ENCODE data around the gene ZC3H14.

ZC3H14 gene

DNA sequence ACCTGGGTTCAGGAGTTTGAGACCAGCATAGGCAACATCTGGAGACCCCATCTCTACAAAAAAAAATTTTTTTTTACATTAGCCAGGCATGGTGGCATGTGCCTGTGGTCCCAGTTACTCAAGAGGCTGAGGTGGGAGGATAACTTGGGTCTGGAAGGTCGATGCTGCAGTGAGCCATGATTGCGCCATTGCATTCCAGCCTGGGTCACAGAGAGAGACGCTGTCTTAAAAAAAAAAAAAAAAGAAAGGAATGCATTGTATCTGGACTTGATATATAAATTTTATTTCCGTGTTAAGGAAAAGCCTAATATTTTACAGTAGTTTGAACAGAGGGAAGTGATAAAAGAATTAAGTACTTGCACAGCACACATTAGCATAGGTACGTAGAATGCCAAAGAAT is 97.2 kb downstream of the ZC3H14 start:
- no peak for TF ChIP-seq REST (IDR thresholded peaks at IDR 0.05; ENCODE audit: insufficient read depth in 1 of 2, low read depth in 2 of 2, low read length in 2 of 2)
- no peak for TF ChIP-seq SIN3A (IDR thresholded peaks at IDR 0.05; ENCODE audit: borderline replicate concordance, insufficient read depth, low read length)
- no peak for TF ChIP-seq TAF1 (IDR thresholded peaks at IDR 0.05; ENCODE audit: borderline replicate concordance, insufficient read depth, low read length)
- TF ChIP-seq FOXP2 (optimal IDR thresholded peaks at IDR 0.05; ENCODE audit: borderline replicate concordance, extremely low read depth, extremely low read length, insufficient read depth): no peak
- no peak for TF ChIP-seq POLR2AphosphoS5 (IDR thresholded peaks at IDR 0.05; ENCODE audit: low read depth, low read length)

DNA sequence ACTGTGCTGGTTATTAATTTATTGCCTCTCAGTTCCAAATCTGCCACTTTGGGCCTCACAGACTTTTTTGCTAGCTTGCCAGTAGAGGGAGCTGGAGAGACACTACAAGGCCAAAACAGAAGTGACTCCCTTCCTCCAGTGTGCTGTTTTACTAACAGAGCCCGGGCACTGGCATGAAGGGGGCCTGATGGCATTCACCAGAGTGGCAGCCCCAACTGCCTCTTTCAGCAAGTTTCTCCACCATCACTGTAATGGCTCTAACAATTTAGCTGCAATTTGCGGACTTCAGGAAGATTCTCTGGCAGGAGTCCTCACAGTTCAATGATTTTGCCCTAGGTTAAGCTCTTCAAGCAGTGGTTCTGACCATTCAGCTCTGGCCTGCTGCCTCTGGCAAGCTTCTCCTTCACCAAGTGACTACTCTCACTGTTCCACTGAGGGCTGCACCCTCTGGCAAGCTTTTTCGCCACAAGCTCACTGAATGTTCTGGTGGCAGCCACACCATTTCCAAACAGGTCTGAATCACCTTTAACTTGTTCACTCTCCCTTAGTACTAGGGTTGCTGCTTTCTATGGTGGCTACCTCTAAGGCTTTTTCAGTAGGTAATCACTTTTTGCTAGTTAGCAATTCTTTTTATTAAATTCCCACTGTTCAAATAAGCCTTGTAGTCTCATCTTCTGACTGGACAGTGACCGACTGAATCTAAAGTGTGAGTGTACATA is 104.9 kb downstream of the ZC3H14 start:
- no peak for TF ChIP-seq REST (IDR thresholded peaks at IDR 0.05; ENCODE audit: insufficient read depth in 1 of 2, low read depth in 2 of 2, low read length in 2 of 2)
- TF ChIP-seq SIN3A (IDR thresholded peaks at IDR 0.05; ENCODE audit: borderline replicate concordance, insufficient read depth, low read length): no peak
- TF ChIP-seq FOXP2 (optimal IDR thresholded peaks at IDR 0.05; ENCODE audit: borderline replicate concordance, extremely low read depth, extremely low read length, insufficient read depth): no peak
- TF ChIP-seq POLR2AphosphoS5 (IDR thresholded peaks at IDR 0.05; ENCODE audit: low read depth, low read length): no peak

DNA sequence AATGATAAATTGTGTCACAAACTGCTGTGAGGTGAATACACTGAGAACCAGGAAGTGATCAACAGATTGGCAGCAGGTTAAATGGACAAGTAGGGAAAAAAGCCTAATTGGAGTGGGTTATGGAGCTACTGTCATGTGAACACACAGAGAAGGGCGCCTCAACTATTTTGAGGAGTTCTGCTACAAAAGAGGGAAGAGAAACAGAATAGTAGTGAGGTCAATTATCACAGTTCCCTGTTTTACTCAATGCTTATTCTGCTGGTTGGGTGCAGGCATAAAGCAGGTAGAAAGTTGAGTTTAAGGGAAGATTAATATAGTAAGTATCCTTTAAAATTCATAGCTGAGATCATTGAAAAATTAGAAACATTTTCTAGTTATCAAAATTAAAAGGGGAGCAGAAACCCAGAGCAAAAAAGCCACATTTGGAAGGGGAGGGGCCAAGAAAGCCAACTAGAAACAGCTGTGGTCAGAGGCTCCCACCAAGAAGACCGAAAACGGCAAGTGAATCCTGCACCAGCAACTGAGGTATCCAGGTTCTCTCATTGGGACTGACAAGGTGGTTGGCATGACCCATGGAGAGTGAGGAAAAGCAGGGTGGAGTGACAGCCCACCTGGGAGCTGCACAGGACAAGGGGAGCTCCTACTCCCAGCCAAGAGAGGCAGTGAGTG is 105.7 kb downstream of the ZC3H14 start:
- TF ChIP-seq REST (IDR thresholded peaks at IDR 0.05; ENCODE audit: insufficient read depth in 1 of 2, low read depth in 2 of 2, low read length in 2 of 2): no peak
- no peak for TF ChIP-seq FOXP2 (optimal IDR thresholded peaks at IDR 0.05; ENCODE audit: borderline replicate concordance, extremely low read depth, extremely low read length, insufficient read depth)
- no peak for TF ChIP-seq SIN3A (IDR thresholded peaks at IDR 0.05; ENCODE audit: borderline replicate concordance, insufficient read depth, low read length)
- TF ChIP-seq POLR2AphosphoS5 (IDR thresholded peaks at IDR 0.05; ENCODE audit: low read depth, low read length): no peak
- TF ChIP-seq TAF1 (IDR thresholded peaks at IDR 0.05; ENCODE audit: borderline replicate concordance, insufficient read depth, low read length): no peak

DNA sequence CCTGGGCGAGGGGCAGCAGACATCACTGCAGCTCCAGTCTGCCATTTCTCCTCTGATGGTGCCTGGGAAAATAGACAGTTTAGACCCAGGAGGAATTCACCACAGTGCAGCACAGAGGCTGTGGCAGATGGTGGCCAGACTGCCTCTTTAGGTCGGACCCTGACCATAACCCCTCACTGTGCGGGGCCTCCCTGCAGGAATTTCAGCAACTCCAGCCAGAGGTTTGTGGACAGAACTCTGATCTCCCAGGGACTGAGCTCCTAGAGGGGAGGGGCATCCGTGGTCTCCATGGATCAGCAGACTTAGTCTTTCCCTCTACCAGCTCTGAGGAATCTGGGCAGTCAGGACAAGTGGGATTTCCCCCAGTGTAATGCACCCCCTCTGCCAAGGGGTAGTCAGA is 106.5 kb downstream of the ZC3H14 start:
- TF ChIP-seq SIN3A (IDR thresholded peaks at IDR 0.05; ENCODE audit: borderline replicate concordance, insufficient read depth, low read length) (no peak), POLR2AphosphoS5 (IDR thresholded peaks at IDR 0.05; ENCODE audit: low read depth, low read length) (no peak), FOXP2 (optimal IDR thresholded peaks at IDR 0.05; ENCODE audit: borderline replicate concordance, extremely low read depth, extremely low read length, insufficient read depth) (no peak), TAF1 (IDR thresholded peaks at IDR 0.05; ENCODE audit: borderline replicate concordance, insufficient read depth, low read length) (no peak), REST (IDR thresholded peaks at IDR 0.05; ENCODE audit: insufficient read depth in 1 of 2, low read depth in 2 of 2, low read length in 2 of 2) (no peak)
